HepG2 (cell line): Measurements from ENCODE around the gene RAB30. TPM values are rescaled to one million over a fixed set of nuclear protein-coding genes. Genes with fewer than 3 reads are reported as not detected.
A peak's percentile ranks its signal among the peaks of the same experiment; 100 is the strongest.

ENCODE experiments used
- CAMTA2 ChIP-seq: sonication (generic); formaldehyde crosslinking; IDR thresholded peaks from 2 replicates; pipeline ENCODE4 v1.4.0; 2020; ENCODE audit warnings: mild to moderate bottlenecking, missing genetic modification reagents, borderline replicate concordance
- FOXK1 ChIP-seq: sonication (generic); formaldehyde crosslinking; IDR thresholded peaks from 2 replicates; pipeline ENCODE4 v1.4.0; 2020; ENCODE audit warnings: low read depth, missing genetic modification reagents, borderline replicate concordance
- NR1H2 ChIP-seq: sonication (generic); formaldehyde crosslinking; IDR thresholded peaks from 2 replicates; pipeline ENCODE4 v1.8.1; 2022; ENCODE audit warnings: low read depth, missing genetic modification reagents, borderline replicate concordance
- RELA ChIP-seq: sonication (generic); formaldehyde crosslinking; IDR thresholded peaks from 2 replicates; pipeline ENCODE4 v1.4.0; 2020; ENCODE audit warnings: missing genetic modification reagents
- RFX1 ChIP-seq: fragments of 450-650 bp; IDR thresholded peaks from 2 replicates; pipeline ENCODE4 v1.6.1; 2017
- ZMAT3 ChIP-seq: sonication (generic); formaldehyde crosslinking; conservative IDR thresholded peaks from 2 replicates; pipeline ENCODE4 v1.7.0; 2021; ENCODE audit warnings: missing genetic modification reagents
- ZNF331 ChIP-seq: sonication (generic); formaldehyde crosslinking; IDR thresholded peaks from 2 replicates; pipeline ENCODE4 v1.4.0; 2020; ENCODE audit warnings: missing genetic modification reagents
- ZNF550 ChIP-seq: sonication (generic); formaldehyde crosslinking; IDR thresholded peaks from 2 replicates; pipeline ENCODE4 v1.4.0; 2020; ENCODE audit warnings: mild to moderate bottlenecking, missing genetic modification reagents, borderline replicate concordance
- ZNF678 ChIP-seq: sonication (generic); formaldehyde crosslinking; IDR thresholded peaks from 2 replicates; pipeline ENCODE4 v1.4.0; 2020; ENCODE audit warnings: mild to moderate bottlenecking, missing genetic modification reagents
- ZNF747 ChIP-seq: sonication (generic); formaldehyde crosslinking; IDR thresholded peaks from 2 replicates; pipeline ENCODE4 v1.8.1; 2023; ENCODE audit warnings: missing genetic modification reagents, mild to moderate bottlenecking, borderline replicate concordance
- polyA plus RNA-seq, 8 experiments: library from polyadenylated mRNA; depleted of rRNA in 3 of 8; stranded (reverse) in 7 of 8; unstranded in 1 of 8; fragments of >200 nt; fragmentation: Illumina TruSeq in 4 of 8; extraction: Trizol in 4 of 8; gene quantifications; 2 replicates each; pipeline versions ENCODE4 v1.2.1 to v1.2.3, GENCODE V29; 2011 to 2016; ENCODE audit warnings: low read depth in 4 of 8, missing spikeins in 1 of 8, mixed read lengths in 1 of 8; ENCODE audit not compliant: insufficient read depth in 1 of 8
- total RNA-seq, 5 experiments: library from RNA; depleted of rRNA; stranded (reverse); fragments of >200 nt; fragmentation: Illumina TruSeq; extraction: Trizol; gene quantifications; 2 replicates each; pipeline ENCODE4 v1.2.3, GENCODE V29; 2016; ENCODE audit warnings: low read depth in 1 of 5
- TF ChIP-seq, protein P1 (sequence below): sonication (generic); formaldehyde crosslinking; IDR thresholded peaks from 2 replicates; pipeline ENCODE4 v1.4.0; 2020; ENCODE audit warnings: missing genetic modification reagents
- TF ChIP-seq, protein P2 (sequence below): IDR thresholded peaks from 2 replicates; pipeline ENCODE4 v1.6.1; 2016; ENCODE audit warnings: mild to moderate bottlenecking, missing biosample characterization, missing genetic modification reagents
- TF ChIP-seq, protein P3 (sequence below): IDR thresholded peaks from 2 replicates; pipeline ENCODE4 v1.6.1; 2016; ENCODE audit warnings: low read depth, borderline replicate concordance
- TF ChIP-seq, protein P4 (sequence below): sonication (generic); formaldehyde crosslinking; IDR thresholded peaks from 2 replicates; pipeline ENCODE4 v1.5.0; 2020; ENCODE audit warnings: mild to moderate bottlenecking, missing genetic modification reagents, borderline replicate concordance

RAB30 gene
- total and polyA plus RNA-seq, 2 of the 13 experiments (the other 11 are each of a cell fraction or from before 2014, with no cell fraction given): 3.7 to 5.0 TPM

DNA sequence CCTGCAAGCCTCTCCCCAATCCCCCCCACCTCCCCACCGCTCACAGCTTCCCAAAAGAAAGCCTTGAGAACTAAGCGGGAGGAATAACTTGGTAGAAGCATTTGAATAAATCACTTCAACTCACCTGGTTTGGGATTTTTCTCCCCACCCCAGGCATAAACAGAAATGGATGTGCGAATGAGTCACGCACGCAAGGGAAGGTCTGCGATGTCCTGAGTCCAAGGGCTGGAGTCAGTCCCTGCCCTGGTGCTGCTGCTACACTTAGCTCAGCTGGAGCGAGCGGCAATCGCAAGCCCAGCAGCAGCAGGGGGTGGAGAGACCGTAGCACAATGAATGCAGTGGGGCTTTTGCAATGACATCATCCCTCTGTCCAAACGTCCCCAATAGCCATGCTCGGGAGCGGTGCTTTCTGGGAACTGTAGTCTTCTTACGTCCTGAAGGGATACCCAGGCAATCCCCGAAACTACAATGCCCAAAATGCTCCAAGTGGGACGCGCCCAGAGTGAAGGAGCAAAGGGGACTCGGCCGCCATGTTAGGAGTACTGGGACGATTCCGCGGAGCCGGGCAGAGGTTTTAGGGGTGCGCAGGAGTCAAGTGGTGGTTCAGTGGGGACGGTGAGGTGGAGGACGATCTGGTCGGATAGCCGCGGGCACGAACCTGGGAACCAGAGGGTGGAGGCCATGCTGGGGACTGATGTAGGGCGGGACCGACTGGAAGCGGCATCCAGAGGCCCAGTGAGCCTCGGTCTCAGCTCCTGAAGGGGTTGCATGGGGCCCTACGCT is at the start of gene RAB30 (continued):
- TF ChIP-seq, protein P1, sequence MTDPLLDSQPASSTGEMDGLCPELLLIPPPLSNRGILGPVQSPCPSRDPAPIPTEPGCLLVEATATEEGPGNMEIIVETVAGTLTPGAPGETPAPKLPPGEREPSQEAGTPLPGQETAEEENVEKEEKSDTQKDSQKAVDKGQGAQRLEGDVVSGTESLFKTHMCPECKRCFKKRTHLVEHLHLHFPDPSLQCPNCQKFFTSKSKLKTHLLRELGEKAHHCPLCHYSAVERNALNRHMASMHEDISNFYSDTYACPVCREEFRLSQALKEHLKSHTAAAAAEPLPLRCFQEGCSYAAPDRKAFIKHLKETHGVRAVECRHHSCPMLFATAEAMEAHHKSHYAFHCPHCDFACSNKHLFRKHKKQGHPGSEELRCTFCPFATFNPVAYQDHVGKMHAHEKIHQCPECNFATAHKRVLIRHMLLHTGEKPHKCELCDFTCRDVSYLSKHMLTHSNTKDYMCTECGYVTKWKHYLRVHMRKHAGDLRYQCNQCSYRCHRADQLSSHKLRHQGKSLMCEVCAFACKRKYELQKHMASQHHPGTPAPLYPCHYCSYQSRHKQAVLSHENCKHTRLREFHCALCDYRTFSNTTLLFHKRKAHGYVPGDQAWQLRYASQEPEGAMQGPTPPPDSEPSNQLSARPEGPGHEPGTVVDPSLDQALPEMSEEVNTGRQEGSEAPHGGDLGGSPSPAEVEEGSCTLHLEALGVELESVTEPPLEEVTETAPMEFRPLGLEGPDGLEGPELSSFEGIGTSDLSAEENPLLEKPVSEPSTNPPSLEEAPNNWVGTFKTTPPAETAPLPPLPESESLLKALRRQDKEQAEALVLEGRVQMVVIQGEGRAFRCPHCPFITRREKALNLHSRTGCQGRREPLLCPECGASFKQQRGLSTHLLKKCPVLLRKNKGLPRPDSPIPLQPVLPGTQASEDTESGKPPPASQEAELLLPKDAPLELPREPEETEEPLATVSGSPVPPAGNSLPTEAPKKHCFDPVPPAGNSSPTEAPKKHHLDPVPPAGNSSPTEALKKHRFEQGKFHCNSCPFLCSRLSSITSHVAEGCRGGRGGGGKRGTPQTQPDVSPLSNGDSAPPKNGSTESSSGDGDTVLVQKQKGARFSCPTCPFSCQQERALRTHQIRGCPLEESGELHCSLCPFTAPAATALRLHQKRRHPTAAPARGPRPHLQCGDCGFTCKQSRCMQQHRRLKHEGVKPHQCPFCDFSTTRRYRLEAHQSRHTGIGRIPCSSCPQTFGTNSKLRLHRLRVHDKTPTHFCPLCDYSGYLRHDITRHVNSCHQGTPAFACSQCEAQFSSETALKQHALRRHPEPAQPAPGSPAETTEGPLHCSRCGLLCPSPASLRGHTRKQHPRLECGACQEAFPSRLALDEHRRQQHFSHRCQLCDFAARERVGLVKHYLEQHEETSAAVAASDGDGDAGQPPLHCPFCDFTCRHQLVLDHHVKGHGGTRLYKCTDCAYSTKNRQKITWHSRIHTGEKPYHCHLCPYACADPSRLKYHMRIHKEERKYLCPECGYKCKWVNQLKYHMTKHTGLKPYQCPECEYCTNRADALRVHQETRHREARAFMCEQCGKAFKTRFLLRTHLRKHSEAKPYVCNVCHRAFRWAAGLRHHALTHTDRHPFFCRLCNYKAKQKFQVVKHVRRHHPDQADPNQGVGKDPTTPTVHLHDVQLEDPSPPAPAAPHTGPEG (CRISPR knock-in tag): 0 out of 2 replicates have a peak, but pooled peaks have one; percentile 64
- TF ChIP-seq CAMTA2 (CRISPR knock-in tag) (no peak), ZNF747 (CRISPR knock-in tag) (peak; percentile 84; the same call in 1 of the 2 replicates), RFX1 (no peak), FOXK1 (CRISPR knock-in tag) (peak; percentile 74; the same call in 1 of the 2 replicates), ZNF331 (CRISPR knock-in tag) (peak; percentile 85), ZMAT3 (CRISPR knock-in tag) (no peak; the same call in 1 of the 2 replicates), RELA (no peak), ZNF678 (CRISPR knock-in tag) (no peak), ZNF550 (CRISPR knock-in tag) (no peak), NR1H2 (CRISPR knock-in tag) (no peak)
- TF ChIP-seq, protein P2, sequence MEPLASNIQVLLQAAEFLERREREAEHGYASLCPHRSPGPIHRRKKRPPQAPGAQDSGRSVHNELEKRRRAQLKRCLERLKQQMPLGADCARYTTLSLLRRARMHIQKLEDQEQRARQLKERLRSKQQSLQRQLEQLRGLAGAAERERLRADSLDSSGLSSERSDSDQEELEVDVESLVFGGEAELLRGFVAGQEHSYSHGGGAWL (CRISPR knock-in tag): peak; percentile 90
- TF ChIP-seq, protein P3, sequence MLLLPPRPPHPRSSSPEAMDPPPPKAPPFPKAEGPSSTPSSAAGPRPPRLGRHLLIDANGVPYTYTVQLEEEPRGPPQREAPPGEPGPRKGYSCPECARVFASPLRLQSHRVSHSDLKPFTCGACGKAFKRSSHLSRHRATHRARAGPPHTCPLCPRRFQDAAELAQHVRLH (CRISPR knock-in tag): peak; percentile 50; the same call in 1 of the 2 replicates
- TF ChIP-seq, protein P4, sequence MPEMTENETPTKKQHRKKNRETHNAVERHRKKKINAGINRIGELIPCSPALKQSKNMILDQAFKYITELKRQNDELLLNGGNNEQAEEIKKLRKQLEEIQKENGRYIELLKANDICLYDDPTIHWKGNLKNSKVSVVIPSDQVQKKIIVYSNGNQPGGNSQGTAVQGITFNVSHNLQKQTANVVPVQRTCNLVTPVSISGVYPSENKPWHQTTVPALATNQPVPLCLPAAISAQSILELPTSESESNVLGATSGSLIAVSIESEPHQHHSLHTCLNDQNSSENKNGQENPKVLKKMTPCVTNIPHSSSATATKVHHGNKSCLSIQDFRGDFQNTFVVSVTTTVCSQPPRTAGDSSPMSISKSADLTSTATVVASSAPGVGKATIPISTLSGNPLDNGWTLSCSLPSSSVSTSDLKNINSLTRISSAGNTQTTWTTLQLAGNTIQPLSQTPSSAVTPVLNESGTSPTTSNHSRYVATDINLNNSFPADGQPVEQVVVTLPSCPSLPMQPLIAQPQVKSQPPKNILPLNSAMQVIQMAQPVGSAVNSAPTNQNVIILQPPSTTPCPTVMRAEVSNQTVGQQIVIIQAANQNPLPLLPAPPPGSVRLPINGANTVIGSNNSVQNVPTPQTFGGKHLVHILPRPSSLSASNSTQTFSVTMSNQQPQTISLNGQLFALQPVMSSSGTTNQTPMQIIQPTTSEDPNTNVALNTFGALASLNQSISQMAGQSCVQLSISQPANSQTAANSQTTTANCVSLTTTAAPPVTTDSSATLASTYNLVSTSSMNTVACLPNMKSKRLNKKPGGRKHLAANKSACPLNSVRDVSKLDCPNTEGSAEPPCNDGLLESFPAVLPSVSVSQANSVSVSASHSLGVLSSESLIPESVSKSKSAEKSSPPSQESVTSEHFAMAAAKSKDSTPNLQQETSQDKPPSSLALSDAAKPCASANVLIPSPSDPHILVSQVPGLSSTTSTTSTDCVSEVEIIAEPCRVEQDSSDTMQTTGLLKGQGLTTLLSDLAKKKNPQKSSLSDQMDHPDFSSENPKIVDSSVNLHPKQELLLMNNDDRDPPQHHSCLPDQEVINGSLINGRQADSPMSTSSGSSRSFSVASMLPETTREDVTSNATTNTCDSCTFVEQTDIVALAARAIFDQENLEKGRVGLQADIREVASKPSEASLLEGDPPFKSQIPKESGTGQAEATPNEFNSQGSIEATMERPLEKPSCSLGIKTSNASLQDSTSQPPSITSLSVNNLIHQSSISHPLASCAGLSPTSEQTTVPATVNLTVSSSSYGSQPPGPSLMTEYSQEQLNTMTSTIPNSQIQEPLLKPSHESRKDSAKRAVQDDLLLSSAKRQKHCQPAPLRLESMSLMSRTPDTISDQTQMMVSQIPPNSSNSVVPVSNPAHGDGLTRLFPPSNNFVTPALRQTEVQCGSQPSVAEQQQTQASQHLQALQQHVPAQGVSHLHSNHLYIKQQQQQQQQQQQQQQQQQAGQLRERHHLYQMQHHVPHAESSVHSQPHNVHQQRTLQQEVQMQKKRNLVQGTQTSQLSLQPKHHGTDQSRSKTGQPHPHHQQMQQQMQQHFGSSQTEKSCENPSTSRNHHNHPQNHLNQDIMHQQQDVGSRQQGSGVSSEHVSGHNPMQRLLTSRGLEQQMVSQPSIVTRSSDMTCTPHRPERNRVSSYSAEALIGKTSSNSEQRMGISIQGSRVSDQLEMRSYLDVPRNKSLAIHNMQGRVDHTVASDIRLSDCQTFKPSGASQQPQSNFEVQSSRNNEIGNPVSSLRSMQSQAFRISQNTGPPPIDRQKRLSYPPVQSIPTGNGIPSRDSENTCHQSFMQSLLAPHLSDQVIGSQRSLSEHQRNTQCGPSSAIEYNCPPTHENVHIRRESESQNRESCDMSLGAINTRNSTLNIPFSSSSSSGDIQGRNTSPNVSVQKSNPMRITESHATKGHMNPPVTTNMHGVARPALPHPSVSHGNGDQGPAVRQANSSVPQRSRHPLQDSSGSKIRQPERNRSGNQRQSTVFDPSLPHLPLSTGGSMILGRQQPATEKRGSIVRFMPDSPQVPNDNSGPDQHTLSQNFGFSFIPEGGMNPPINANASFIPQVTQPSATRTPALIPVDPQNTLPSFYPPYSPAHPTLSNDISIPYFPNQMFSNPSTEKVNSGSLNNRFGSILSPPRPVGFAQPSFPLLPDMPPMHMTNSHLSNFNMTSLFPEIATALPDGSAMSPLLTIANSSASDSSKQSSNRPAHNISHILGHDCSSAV (CRISPR knock-in tag): no peak
